GM23338 (cell line): ENCODE measurements around the gene CCL24. TPM values are rescaled to one million over a fixed set of nuclear protein-coding genes. Genes with fewer than 3 reads are reported as not detected.

Experiments
- ATAC-seq: fragments of 200-7000 bp; cut with Tn5 transposase; 3 replicates; pipeline ENCODE4 v1.9.1; 2020
- DNase-seq: peaks from one replicate; pipeline ENCODE4 v3.0.0-alpha.2; 2015; ENCODE audit warnings: low spot score
- H2AFZ ChIP-seq: fragments of 200-600 bp; sonication (generic); 2 replicates; pipeline ENCODE4 v1.8.0; 2016; ENCODE audit warnings: antibody characterized with exemption, mild to moderate bottlenecking, moderate library complexity
- H3F3A ChIP-seq: fragments of 200-600 bp; sonication (generic); replicated peaks from 2 replicates; pipeline ENCODE4 v1.8.0; 2017; ENCODE audit warnings: antibody characterized with exemption, mixed run types, low read depth
- H3K27ac ChIP-seq: fragments of 200-600 bp; sonication (generic); 2 replicates; pipeline ENCODE4 v1.6.1; 2016; ENCODE audit warnings: low read depth
- H3K27me3 ChIP-seq: fragments of 200-600 bp; sonication (generic); 2 replicates; pipeline ENCODE4 v1.8.0; 2016; ENCODE audit warnings: mild to moderate bottlenecking, mixed run types, moderate library complexity; ENCODE audit not compliant: insufficient read depth
- H3K36me3 ChIP-seq: fragments of 200-600 bp; sonication (generic); 2 replicates; pipeline ENCODE4 v1.8.0; 2016; ENCODE audit warnings: mild to moderate bottlenecking; ENCODE audit not compliant: insufficient read depth
- H3K4me1 ChIP-seq: fragments of 200-600 bp; sonication (generic); 2 replicates; pipeline ENCODE4 v1.8.0; 2016; ENCODE audit warnings: mild to moderate bottlenecking, moderate library complexity; ENCODE audit not compliant: insufficient read depth
- H3K4me2 ChIP-seq: fragments of 200-600 bp; sonication (generic); 2 replicates; pipeline ENCODE4 v1.7.1; 2017; ENCODE audit warnings: mixed run types
- H3K4me3 ChIP-seq: fragments of 200-600 bp; sonication (generic); 2 replicates; pipeline ENCODE4 v1.6.1; 2016; ENCODE audit warnings: mixed run types
- H3K79me2 ChIP-seq: fragments of 200-600 bp; sonication (generic); replicated peaks from 2 replicates; pipeline ENCODE4 v1.8.0; 2017; ENCODE audit warnings: mild to moderate bottlenecking; ENCODE audit not compliant: insufficient read depth
- H3K9me2 ChIP-seq: fragments of 200-600 bp; sonication (generic); 2 replicates; pipeline ENCODE4 v1.8.0; 2017; ENCODE audit not compliant: insufficient read depth
- H4K20me1 ChIP-seq: fragments of 200-600 bp; sonication (generic); replicated peaks from 2 replicates; pipeline ENCODE4 v1.8.0; 2017; ENCODE audit warnings: mild to moderate bottlenecking; ENCODE audit not compliant: insufficient read depth
- H3K27ac Mint-ChIP-seq: 2 replicates; pipeline ENCODE4 v1.8.0; 2020; ENCODE audit warnings: inconsistent platforms, mild to moderate bottlenecking, moderate library complexity, mixed read lengths
- H3K27me3 Mint-ChIP-seq: 3 replicates; pipeline ENCODE4 v1.8.0; 2022; ENCODE audit warnings: low read depth, mild to moderate bottlenecking, moderate library complexity, mixed read lengths, inconsistent platforms; ENCODE audit not compliant: insufficient read depth, poor library complexity
- H3K36me3 Mint-ChIP-seq: 3 replicates; pipeline ENCODE4 v1.8.0; 2021; ENCODE audit warnings: low read depth, mild to moderate bottlenecking, inconsistent platforms, moderate library complexity, mixed read lengths
- H3K4me1 Mint-ChIP-seq: 3 replicates; pipeline ENCODE4 v1.8.0; 2020; ENCODE audit warnings: mild to moderate bottlenecking, inconsistent platforms, mixed read lengths
- H3K4me3 Mint-ChIP-seq: 3 replicates; pipeline ENCODE4 v1.8.0; 2021; ENCODE audit warnings: moderate library complexity, mild to moderate bottlenecking, inconsistent platforms, mixed read lengths
- H3K9me3 Mint-ChIP-seq: 3 replicates; pipeline ENCODE4 v1.8.0; 2020; ENCODE audit warnings: moderate library complexity, mild to moderate bottlenecking, inconsistent platforms, mixed read lengths
- CREB1 ChIP-seq: fragments of 250-450 bp; sonication (Bioruptor Pico); IDR thresholded peaks from 2 replicates; pipeline ENCODE4 v1.5.0; 2020; ENCODE audit warnings: low read depth, mild to moderate bottlenecking, moderate library complexity
- EZH2 ChIP-seq: fragments of 200-600 bp; sonication (generic); IDR thresholded peaks from one replicate; pipeline ENCODE4 v1.8.0; 2017; ENCODE audit warnings: antibody characterized with exemption, mild to moderate bottlenecking, low read depth; ENCODE audit not compliant: unreplicated experiment
- EZH2phosphoT487 ChIP-seq: fragments of 200-600 bp; sonication (generic); IDR thresholded peaks from one replicate; pipeline ENCODE4 v1.8.1; 2018; ENCODE audit warnings: antibody characterized with exemption; ENCODE audit not compliant: unreplicated experiment
- JUNB ChIP-seq: IDR thresholded peaks from one replicate; pipeline ENCODE4 v1.6.1; 2016; ENCODE audit warnings: antibody characterized with exemption; ENCODE audit not compliant: unreplicated experiment
- NANOG ChIP-seq: IDR thresholded peaks from 2 replicates; pipeline ENCODE4 v1.6.1; 2016; ENCODE audit warnings: antibody characterized with exemption, borderline replicate concordance
- POLR2AphosphoS5 ChIP-seq: IDR thresholded peaks from 2 replicates; pipeline ENCODE4 v1.6.1; 2016; ENCODE audit warnings: antibody characterized with exemption, low read depth
- STAT1 ChIP-seq: IDR thresholded peaks from one replicate; pipeline ENCODE4 v1.6.1; 2016; ENCODE audit warnings: antibody characterized with exemption; ENCODE audit not compliant: unreplicated experiment
- ZNF114 ChIP-seq: fragments of 250-450 bp; sonication (Bioruptor Pico); IDR thresholded peaks from 2 replicates; pipeline ENCODE4 v1.5.0; 2020; ENCODE audit warnings: mild to moderate bottlenecking, moderate library complexity
- ZNF331 ChIP-seq: fragments of 250-450 bp; sonication (Bioruptor Pico); IDR thresholded peaks from 2 replicates; pipeline ENCODE4 v1.5.0; 2020; ENCODE audit warnings: low read depth, mild to moderate bottlenecking, moderate library complexity
- polyA plus RNA-seq: library from polyadenylated mRNA; unstranded; fragments of >200 nt; fragmentation: Nextera tagmentation; extraction: Ambion mirVana; gene quantifications from 2 replicates; pipeline ENCODE4 v1.2.1, GENCODE V29; 2016
- total RNA-seq: library from RNA; depleted of rRNA; stranded (reverse); fragments of >200 nt; shearing (Covaris generic); gene quantifications from 2 replicates; pipeline ENCODE4 v1.2.3, GENCODE V29; 2014
- TF ChIP-seq, protein P1 (sequence below): fragments of 250-450 bp; sonication (Bioruptor Pico); IDR thresholded peaks from 2 replicates; pipeline ENCODE4 v1.5.0; 2020; ENCODE audit warnings: mild to moderate bottlenecking, moderate library complexity
- TF ChIP-seq, protein P2 (sequence below): IDR thresholded peaks from one replicate; pipeline ENCODE4 v1.6.1; 2018; ENCODE audit warnings: antibody characterized with exemption; ENCODE audit not compliant: unreplicated experiment
- TF ChIP-seq, protein P3 (sequence below): IDR thresholded peaks from 2 replicates; pipeline ENCODE4 v1.6.1; 2016; ENCODE audit warnings: antibody characterized with exemption
- TF ChIP-seq, protein P4 (sequence below), 2 experiments: fragments of 200-600 bp in 1 of 2; sonication (generic) in 1 of 2; conservative IDR thresholded peaks; 2 replicates each; pipeline versions ENCODE4 v1.5.1 to v1.6.1; 2016 to 2017; ENCODE audit warnings: antibody characterized with exemption in 2 of 2, low read depth in 2 of 2, mild to moderate bottlenecking in 2 of 2, moderate library complexity in 1 of 2

CCL24 gene
- total and polyA plus RNA-seq, 2 experiments from 2014 or later = not detected

DNA sequence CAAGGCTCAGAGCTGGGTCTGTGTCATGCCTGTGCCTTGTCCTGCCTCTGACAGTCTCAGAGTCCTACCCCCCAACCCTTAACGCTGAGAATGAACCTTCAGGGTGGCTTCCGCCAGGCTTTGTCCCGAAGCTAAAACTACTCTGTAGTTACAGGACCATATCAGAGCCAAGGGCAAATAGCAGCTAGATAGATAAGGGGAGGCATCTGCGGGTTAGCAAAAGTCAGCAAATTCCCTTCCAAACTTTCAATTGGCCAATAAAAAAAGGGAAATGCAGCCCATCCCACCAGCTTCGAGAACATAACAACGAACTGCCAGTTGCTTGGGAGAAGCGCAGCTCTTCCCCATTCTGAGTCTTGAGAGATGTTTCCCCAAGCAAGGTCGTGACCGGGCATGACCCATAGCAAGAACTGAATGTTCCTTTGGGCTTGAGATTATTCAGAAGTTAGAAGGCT lies 17.7 kb downstream of the CCL24 start (continued):
- TF ChIP-seq EZH2 (no peak), ZNF114 (CRISPR knock-in tag) (no peak), CREB1 (CRISPR knock-in tag) (no peak), EZH2phosphoT487 (no peak), JUNB (no peak)

DNA sequence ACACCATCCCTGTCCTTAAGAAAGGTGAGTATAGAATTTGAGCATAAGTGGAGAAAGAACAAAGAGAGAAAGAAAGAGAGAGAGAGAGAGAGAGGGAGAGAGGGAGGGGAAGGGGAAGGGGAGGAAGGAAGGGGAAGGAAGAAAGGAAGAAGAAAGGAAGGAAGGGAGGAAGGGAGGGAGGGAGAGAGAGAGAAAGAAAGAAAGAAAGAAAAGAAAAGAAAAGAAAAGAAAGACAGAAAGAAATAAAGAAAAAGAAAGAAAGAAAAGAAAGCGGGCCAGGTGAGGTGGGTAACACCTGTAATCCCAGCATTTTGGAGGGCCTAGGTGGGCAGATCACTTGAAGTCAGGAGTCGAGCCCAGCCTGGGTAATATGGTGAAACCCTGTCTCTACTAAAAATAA lies 19.9 kb downstream of the CCL24 start:
- DNase-seq (no peak), ATAC-seq (no peak)
- H3K27me3 ChIP-seq = no peaks in the 10 kb centered on the region
- Mint-ChIP-seq H3K27me3 (peaks cover 11% of the 10 kb centered on the region), H3K27ac (no peak overlapping the region), H3K9me3 (no peaks in the 10 kb centered on the region; the same call in 2 of the 3 replicates), H3K36me3 (no peaks in the 10 kb centered on the region), H3K4me3 (no peak overlapping the region), H3K4me1 (peaks cover 5% of the 10 kb centered on the region; the same call in 2 of the 3 replicates)
- no peaks in the 10 kb centered on the region for H3K9me2 ChIP-seq
- H3K4me1 ChIP-seq = peaks cover 9% of the 10 kb centered on the region
- no peak overlapping the region for H3K27ac ChIP-seq
- H3K79me2 ChIP-seq = no peaks in the 10 kb centered on the region
- H3F3A ChIP-seq = no peaks in the 10 kb centered on the region
- no peak overlapping the region for H3K4me2 ChIP-seq
- H4K20me1 ChIP-seq = no peaks in the 10 kb centered on the region
- TF ChIP-seq EZH2phosphoT487 (no peak), POLR2AphosphoS5 (no peak), ZNF114 (CRISPR knock-in tag) (no peak), CREB1 (CRISPR knock-in tag) (no peak), JUNB (no peak), EZH2 (no peak), NANOG (no peak), ZNF331 (CRISPR knock-in tag) (no peak), STAT1 (no peak)
- TF ChIP-seq, protein P1, sequence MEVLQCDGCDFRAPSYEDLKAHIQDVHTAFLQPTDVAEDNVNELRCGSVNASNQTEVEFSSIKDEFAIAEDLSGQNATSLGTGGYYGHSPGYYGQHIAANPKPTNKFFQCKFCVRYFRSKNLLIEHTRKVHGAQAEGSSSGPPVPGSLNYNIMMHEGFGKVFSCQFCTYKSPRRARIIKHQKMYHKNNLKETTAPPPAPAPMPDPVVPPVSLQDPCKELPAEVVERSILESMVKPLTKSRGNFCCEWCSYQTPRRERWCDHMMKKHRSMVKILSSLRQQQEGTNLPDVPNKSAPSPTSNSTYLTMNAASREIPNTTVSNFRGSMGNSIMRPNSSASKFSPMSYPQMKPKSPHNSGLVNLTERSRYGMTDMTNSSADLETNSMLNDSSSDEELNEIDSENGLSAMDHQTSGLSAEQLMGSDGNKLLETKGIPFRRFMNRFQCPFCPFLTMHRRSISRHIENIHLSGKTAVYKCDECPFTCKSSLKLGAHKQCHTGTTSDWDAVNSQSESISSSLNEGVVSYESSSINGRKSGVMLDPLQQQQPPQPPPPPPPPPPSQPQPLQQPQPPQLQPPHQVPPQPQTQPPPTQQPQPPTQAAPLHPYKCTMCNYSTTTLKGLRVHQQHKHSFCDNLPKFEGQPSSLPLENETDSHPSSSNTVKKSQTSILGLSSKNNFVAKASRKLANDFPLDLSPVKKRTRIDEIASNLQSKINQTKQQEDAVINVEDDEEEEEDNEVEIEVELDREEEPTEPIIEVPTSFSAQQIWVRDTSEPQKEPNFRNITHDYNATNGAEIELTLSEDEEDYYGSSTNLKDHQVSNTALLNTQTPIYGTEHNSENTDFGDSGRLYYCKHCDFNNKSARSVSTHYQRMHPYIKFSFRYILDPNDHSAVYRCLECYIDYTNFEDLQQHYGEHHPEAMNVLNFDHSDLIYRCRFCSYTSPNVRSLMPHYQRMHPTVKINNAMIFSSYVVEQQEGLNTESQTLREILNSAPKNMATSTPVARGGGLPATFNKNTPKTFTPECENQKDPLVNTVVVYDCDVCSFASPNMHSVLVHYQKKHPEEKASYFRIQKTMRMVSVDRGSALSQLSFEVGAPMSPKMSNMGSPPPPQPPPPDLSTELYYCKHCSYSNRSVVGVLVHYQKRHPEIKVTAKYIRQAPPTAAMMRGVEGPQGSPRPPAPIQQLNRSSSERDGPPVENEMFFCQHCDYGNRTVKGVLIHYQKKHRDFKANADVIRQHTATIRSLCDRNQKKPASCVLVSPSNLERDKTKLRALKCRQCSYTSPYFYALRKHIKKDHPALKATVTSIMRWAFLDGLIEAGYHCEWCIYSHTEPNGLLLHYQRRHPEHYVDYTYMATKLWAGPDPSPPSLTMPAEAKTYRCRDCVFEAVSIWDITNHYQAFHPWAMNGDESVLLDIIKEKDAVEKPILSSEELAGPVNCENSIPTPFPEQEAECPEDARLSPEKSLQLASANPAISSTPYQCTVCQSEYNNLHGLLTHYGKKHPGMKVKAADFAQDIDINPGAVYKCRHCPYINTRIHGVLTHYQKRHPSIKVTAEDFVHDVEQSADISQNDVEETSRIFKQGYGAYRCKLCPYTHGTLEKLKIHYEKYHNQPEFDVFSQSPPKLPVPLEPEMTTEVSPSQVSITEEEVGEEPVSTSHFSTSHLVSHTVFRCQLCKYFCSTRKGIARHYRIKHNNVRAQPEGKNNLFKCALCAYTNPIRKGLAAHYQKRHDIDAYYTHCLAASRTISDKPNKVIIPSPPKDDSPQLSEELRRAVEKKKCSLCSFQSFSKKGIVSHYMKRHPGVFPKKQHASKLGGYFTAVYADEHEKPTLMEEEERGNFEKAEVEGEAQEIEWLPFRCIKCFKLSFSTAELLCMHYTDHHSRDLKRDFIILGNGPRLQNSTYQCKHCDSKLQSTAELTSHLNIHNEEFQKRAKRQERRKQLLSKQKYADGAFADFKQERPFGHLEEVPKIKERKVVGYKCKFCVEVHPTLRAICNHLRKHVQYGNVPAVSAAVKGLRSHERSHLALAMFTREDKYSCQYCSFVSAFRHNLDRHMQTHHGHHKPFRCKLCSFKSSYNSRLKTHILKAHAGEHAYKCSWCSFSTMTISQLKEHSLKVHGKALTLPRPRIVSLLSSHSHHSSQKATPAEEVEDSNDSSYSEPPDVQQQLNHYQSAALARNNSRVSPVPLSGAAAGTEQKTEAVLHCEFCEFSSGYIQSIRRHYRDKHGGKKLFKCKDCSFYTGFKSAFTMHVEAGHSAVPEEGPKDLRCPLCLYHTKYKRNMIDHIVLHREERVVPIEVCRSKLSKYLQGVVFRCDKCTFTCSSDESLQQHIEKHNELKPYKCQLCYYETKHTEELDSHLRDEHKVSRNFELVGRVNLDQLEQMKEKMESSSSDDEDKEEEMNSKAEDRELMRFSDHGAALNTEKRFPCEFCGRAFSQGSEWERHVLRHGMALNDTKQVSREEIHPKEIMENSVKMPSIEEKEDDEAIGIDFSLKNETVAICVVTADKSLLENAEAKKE = no peak
- TF ChIP-seq, protein P2, sequence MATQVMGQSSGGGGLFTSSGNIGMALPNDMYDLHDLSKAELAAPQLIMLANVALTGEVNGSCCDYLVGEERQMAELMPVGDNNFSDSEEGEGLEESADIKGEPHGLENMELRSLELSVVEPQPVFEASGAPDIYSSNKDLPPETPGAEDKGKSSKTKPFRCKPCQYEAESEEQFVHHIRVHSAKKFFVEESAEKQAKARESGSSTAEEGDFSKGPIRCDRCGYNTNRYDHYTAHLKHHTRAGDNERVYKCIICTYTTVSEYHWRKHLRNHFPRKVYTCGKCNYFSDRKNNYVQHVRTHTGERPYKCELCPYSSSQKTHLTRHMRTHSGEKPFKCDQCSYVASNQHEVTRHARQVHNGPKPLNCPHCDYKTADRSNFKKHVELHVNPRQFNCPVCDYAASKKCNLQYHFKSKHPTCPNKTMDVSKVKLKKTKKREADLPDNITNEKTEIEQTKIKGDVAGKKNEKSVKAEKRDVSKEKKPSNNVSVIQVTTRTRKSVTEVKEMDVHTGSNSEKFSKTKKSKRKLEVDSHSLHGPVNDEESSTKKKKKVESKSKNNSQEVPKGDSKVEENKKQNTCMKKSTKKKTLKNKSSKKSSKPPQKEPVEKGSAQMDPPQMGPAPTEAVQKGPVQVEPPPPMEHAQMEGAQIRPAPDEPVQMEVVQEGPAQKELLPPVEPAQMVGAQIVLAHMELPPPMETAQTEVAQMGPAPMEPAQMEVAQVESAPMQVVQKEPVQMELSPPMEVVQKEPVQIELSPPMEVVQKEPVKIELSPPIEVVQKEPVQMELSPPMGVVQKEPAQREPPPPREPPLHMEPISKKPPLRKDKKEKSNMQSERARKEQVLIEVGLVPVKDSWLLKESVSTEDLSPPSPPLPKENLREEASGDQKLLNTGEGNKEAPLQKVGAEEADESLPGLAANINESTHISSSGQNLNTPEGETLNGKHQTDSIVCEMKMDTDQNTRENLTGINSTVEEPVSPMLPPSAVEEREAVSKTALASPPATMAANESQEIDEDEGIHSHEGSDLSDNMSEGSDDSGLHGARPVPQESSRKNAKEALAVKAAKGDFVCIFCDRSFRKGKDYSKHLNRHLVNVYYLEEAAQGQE = no peak
- TF ChIP-seq, protein P3, sequence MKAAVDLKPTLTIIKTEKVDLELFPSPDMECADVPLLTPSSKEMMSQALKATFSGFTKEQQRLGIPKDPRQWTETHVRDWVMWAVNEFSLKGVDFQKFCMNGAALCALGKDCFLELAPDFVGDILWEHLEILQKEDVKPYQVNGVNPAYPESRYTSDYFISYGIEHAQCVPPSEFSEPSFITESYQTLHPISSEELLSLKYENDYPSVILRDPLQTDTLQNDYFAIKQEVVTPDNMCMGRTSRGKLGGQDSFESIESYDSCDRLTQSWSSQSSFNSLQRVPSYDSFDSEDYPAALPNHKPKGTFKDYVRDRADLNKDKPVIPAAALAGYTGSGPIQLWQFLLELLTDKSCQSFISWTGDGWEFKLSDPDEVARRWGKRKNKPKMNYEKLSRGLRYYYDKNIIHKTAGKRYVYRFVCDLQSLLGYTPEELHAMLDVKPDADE = no peak
- TF ChIP-seq, protein P4, sequence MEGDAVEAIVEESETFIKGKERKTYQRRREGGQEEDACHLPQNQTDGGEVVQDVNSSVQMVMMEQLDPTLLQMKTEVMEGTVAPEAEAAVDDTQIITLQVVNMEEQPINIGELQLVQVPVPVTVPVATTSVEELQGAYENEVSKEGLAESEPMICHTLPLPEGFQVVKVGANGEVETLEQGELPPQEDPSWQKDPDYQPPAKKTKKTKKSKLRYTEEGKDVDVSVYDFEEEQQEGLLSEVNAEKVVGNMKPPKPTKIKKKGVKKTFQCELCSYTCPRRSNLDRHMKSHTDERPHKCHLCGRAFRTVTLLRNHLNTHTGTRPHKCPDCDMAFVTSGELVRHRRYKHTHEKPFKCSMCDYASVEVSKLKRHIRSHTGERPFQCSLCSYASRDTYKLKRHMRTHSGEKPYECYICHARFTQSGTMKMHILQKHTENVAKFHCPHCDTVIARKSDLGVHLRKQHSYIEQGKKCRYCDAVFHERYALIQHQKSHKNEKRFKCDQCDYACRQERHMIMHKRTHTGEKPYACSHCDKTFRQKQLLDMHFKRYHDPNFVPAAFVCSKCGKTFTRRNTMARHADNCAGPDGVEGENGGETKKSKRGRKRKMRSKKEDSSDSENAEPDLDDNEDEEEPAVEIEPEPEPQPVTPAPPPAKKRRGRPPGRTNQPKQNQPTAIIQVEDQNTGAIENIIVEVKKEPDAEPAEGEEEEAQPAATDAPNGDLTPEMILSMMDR (conservative IDR thresholded peaks at IDR 0.05; ENCODE audit: low read depth in 2 of 2) = no peak
- no peak overlapping the region for H2AFZ ChIP-seq
- H3K4me3 ChIP-seq = no peak overlapping the region
- H3K36me3 ChIP-seq = no peaks in the 10 kb centered on the region
